Measurements from ENCODE around the gene CDH4. TPM values are rescaled to one million over a fixed set of nuclear protein-coding genes. Genes with fewer than 3 reads are reported as not detected.

Gene CDH4
- polyA plus RNA-seq, 4 donors: 6.1 to 8.9 (median 6.8) TPM

GRCh38 chr20:61634376-61635145, 382.5 kb downstream of the CDH4 start:
- no peak for DNase-seq (ENCODE audit: low read depth in 4 of 4, low spot score in 3 of 4)

GRCh38 chr20:61635721-61636455, 383.8 kb downstream of the CDH4 start:
- no peak for DNase-seq (ENCODE audit: low read depth in 4 of 4, low spot score in 3 of 4)

- DNase-seq (ENCODE audit: low read depth in 4 of 4, low spot score in 3 of 4): no peak
These were observed 384.6 kb downstream of the CDH4 start for GRCh38 chr20:61636531-61637116.

- DNase-seq (ENCODE audit: low read depth in 4 of 4, low spot score in 3 of 4): no peak
These were observed 386.9 kb downstream of the CDH4 start for GRCh38 chr20:61638802-61639585.

- DNase-seq (ENCODE audit: low read depth in 4 of 4, low spot score in 3 of 4): no peak
These were observed 388.2 kb downstream of the CDH4 start for GRCh38 chr20:61640131-61640870.

- DNase-seq (ENCODE audit: low read depth in 4 of 4, low spot score in 3 of 4): no peak
These were observed 388.8 kb downstream of the CDH4 start for GRCh38 chr20:61640871-61641245.

- DNase-seq (ENCODE audit: low read depth in 4 of 4, low spot score in 3 of 4): no peak
These were observed 391.8 kb downstream of the CDH4 start for GRCh38 chr20:61643656-61644377.

GRCh38 chr20:61644378-61645076, 392.5 kb downstream of the CDH4 start:
- no peak for DNase-seq (ENCODE audit: low read depth in 4 of 4, low spot score in 3 of 4)

- DNase-seq (ENCODE audit: low read depth in 4 of 4, low spot score in 3 of 4): no peak
These were observed 393.7 kb downstream of the CDH4 start for GRCh38 chr20:61645732-61646131.

- DNase-seq (ENCODE audit: low read depth in 4 of 4, low spot score in 3 of 4): no peak
These were observed 394.4 kb downstream of the CDH4 start for GRCh38 chr20:61646453-61646852.

GRCh38 chr20:61646986-61647385, 394.9 kb downstream of the CDH4 start:
- no peak for DNase-seq (ENCODE audit: low read depth in 4 of 4, low spot score in 3 of 4)

- DNase-seq (ENCODE audit: low read depth in 4 of 4, low spot score in 3 of 4): no peak
These were observed 395.6 kb downstream of the CDH4 start for GRCh38 chr20:61647702-61648101.

- DNase-seq (ENCODE audit: low read depth in 4 of 4, low spot score in 3 of 4): no peak
These were observed 397.2 kb downstream of the CDH4 start for GRCh38 chr20:61649105-61649859.

- DNase-seq (ENCODE audit: low read depth in 4 of 4, low spot score in 3 of 4): no peak
These were observed 397.8 kb downstream of the CDH4 start for GRCh38 chr20:61649860-61650162.

GRCh38 chr20:61650912-61651733, 399.1 kb downstream of the CDH4 start:
- no peak for DNase-seq (ENCODE audit: low read depth in 4 of 4, low spot score in 3 of 4)

- DNase-seq (ENCODE audit: low read depth in 4 of 4, low spot score in 3 of 4): no peak
These were observed 400.1 kb downstream of the CDH4 start for GRCh38 chr20:61652146-61652545.

GRCh38 chr20:61654726-61655125, 402.7 kb downstream of the CDH4 start:
- DNase-seq (ENCODE audit: low read depth in 4 of 4, low spot score in 3 of 4): no peak

- DNase-seq (ENCODE audit: low read depth in 4 of 4, low spot score in 3 of 4): no peak
These were observed 403.5 kb downstream of the CDH4 start for GRCh38 chr20:61655591-61655990.
